Neural crest cell (in vitro differentiated cells): ENCODE data around the gene BRS3. TPM values are rescaled to one million over a fixed set of nuclear protein-coding genes. Genes with fewer than 3 reads are reported as not detected.

Source experiments
- DNase-seq: peaks from one replicate; pipeline ENCODE4 v3.0.0; 2021; ENCODE audit warnings: low read depth, mixed read lengths, low spot score
- H3K27ac Mint-ChIP-seq: one replicate; pipeline ENCODE4 v1.8.0; 2021; ENCODE audit warnings: mild to moderate bottlenecking, mixed read lengths; ENCODE audit not compliant: unreplicated experiment
- H3K27me3 Mint-ChIP-seq: 2 replicates; pipeline ENCODE4 v1.8.0; 2021; ENCODE audit warnings: low read depth, mild to moderate bottlenecking, mixed read lengths
- H3K36me3 Mint-ChIP-seq: 2 replicates; pipeline ENCODE4 v1.8.0; 2021; ENCODE audit warnings: low read depth, mild to moderate bottlenecking, mixed read lengths
- H3K4me1 Mint-ChIP-seq: 2 replicates; pipeline ENCODE4 v1.8.0; 2021; ENCODE audit warnings: mixed read lengths
- H3K4me3 Mint-ChIP-seq: one replicate; pipeline ENCODE4 v1.8.0; 2021; ENCODE audit warnings: mild to moderate bottlenecking, mixed read lengths
- H3K9me3 Mint-ChIP-seq: 2 replicates; pipeline ENCODE4 v1.8.0; 2021; ENCODE audit warnings: mixed read lengths
- total RNA-seq: library from RNA; stranded (reverse); gene quantifications from 2 replicates; pipeline ENCODE4 v1.2.1, GENCODE V29; 2021
- TF ChIP-seq, protein P1 (sequence below): fragments of 200-600 bp; sonication (generic); conservative IDR thresholded peaks from 2 replicates; pipeline ENCODE4 v1.5.0; 2021; ENCODE audit warnings: antibody characterized with exemption, mild to moderate bottlenecking

The BRS3 gene
- total RNA-seq, 1 donor from 2014 or later: not detected

DNA sequence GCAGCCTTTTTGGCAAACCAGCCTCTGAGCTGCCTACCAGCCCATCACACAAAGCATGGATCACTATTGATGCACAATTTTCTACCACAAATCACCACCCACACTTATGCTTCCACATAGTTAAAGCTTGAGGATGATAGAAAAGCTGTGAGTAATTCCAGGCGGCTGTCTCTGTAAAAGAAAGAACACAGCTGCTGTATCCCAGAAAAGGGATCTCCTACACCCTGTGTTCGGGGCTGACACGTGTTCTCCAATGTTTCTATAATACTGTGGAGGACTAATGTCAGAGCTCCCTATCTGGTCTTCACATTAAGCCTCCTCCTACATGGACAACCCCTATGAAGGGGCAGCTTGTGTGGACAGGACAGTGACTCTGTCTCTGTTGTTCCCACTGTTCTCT, 12.5 kb upstream of the BRS3 start:
- Mint-ChIP-seq H3K9me3 (peaks cover 7% of the 10 kb centered on the region), H3K4me3 (no peak overlapping the region), H3K36me3 (no peaks in the 10 kb centered on the region), H3K27me3 (peaks cover 2% of the 10 kb centered on the region), H3K27ac (no peak overlapping the region), H3K4me1 (no peaks in the 10 kb centered on the region)
- TF ChIP-seq, protein P1, sequence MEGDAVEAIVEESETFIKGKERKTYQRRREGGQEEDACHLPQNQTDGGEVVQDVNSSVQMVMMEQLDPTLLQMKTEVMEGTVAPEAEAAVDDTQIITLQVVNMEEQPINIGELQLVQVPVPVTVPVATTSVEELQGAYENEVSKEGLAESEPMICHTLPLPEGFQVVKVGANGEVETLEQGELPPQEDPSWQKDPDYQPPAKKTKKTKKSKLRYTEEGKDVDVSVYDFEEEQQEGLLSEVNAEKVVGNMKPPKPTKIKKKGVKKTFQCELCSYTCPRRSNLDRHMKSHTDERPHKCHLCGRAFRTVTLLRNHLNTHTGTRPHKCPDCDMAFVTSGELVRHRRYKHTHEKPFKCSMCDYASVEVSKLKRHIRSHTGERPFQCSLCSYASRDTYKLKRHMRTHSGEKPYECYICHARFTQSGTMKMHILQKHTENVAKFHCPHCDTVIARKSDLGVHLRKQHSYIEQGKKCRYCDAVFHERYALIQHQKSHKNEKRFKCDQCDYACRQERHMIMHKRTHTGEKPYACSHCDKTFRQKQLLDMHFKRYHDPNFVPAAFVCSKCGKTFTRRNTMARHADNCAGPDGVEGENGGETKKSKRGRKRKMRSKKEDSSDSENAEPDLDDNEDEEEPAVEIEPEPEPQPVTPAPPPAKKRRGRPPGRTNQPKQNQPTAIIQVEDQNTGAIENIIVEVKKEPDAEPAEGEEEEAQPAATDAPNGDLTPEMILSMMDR: no peak
- no peak for DNase-seq

DNA sequence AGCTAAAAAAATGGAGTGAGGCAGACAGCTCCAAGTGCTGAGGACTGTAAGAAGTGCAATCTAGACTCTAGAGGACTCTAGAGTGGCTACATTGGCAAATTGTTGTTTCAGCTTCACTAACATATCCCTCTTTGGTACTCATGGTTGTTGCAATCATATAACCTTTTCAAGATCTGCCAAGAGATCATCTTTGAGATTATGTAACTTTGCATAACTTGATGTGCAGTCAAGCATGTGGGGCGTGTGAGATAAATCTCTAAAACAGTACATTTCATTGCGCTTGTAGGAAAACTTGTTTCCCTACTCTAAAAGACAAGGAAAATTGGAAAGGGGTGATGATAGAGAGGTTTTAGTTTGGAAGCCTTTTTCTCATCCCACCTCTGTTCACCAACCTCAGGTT, 11.2 kb upstream of the BRS3 start:
- H3K27ac Mint-ChIP-seq: no peak overlapping the region
- H3K9me3 Mint-ChIP-seq: peaks cover 11% of the 10 kb centered on the region
- H3K36me3 Mint-ChIP-seq: no peaks in the 10 kb centered on the region

DNA sequence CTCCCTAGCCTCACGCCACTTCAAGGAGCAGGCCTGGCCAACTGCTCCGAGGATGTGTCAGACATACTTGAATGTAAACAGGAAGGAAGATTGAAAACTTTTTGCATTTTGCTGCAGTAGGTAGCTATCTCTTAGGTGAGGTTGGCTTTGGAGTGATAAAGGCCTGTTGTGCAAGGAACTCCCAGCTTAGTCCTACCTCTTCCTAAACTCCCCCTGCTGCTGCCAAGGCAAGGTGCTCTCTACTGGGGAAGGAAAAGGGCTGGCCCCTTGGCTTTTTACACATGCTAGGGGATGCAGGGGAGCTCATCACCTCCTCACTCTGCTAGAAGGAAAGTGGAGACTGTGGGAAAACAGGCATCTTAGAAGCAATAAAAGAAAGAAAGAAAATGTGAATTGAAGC, 10.7 kb upstream of the BRS3 start:
- TF ChIP-seq, protein P1: no peak
- no peak overlapping the region for H3K4me3 Mint-ChIP-seq
- H3K4me1 Mint-ChIP-seq: no peaks in the 10 kb centered on the region
- H3K27ac Mint-ChIP-seq: no peak overlapping the region
- no peak for DNase-seq
- H3K9me3 Mint-ChIP-seq: peaks cover 8% of the 10 kb centered on the region
- H3K27me3 Mint-ChIP-seq: no peaks in the 10 kb centered on the region
- H3K36me3 Mint-ChIP-seq: no peaks in the 10 kb centered on the region

More for the DNA sequence above, 11.2 kb upstream of the BRS3 start:
- Mint-ChIP-seq H3K4me3 (no peak overlapping the region), H3K27me3 (peaks cover 2% of the 10 kb centered on the region), H3K4me1 (no peaks in the 10 kb centered on the region)
- DNase-seq: no peak
- TF ChIP-seq, protein P1: no peak

DNA sequence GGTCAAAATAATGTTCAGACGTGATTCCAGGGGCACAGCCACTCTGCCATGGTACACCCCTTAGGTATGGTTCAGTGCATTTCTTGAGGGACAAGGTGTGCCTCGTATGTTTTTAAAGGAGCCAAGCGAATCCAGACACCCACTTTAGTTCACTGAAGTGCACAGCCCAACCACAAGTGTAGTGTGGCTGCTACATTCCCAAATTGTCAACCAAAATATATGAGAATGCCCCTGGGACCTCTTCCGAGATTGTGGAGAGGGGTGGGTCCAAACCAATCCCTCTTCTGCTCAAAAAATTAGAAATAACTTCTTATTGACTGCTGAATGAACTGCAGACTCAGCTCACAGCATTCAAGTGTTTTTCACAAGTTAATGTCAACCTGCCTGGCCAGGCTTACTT, 7.4 kb upstream of the BRS3 start:
- Mint-ChIP-seq H3K9me3 (peaks cover 12% of the 10 kb centered on the region), H3K27ac (no peak overlapping the region)

DNA sequence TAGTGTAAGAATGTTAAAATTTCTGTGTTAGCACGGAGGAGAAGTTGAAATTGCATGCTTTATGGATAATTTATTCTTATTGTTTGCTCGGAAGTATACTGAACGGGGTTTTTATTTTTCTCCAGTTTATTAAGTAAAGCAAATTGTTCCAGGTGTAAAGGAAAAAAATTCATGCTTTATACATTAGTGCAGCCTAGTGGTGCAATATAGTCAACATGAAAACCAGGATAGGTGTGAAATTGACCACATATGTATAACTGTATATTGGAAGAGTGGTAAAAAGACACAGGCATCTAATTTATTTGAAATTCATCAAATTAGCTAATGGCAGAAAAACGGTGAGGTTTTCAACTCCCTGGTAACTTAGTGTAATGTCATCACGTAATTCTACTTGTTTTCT, 959 bp downstream of the BRS3 start:
- Mint-ChIP-seq H3K4me3 (no peak overlapping the region), H3K4me1 (no peaks in the 10 kb centered on the region), H3K27me3 (peaks cover 86% of the 10 kb centered on the region), H3K36me3 (no peaks in the 10 kb centered on the region), H3K27ac (no peak overlapping the region), H3K9me3 (no peaks in the 10 kb centered on the region)
- TF ChIP-seq, protein P1: no peak
- DNase-seq: no peak

More for the DNA sequence above, 7.4 kb upstream of the BRS3 start:
- H3K36me3 Mint-ChIP-seq: no peaks in the 10 kb centered on the region
- TF ChIP-seq, protein P1: no peak
- H3K27me3 Mint-ChIP-seq: peaks cover 17% of the 10 kb centered on the region
- H3K4me1 Mint-ChIP-seq: no peaks in the 10 kb centered on the region
- no peak for DNase-seq
- no peak overlapping the region for H3K4me3 Mint-ChIP-seq

DNA sequence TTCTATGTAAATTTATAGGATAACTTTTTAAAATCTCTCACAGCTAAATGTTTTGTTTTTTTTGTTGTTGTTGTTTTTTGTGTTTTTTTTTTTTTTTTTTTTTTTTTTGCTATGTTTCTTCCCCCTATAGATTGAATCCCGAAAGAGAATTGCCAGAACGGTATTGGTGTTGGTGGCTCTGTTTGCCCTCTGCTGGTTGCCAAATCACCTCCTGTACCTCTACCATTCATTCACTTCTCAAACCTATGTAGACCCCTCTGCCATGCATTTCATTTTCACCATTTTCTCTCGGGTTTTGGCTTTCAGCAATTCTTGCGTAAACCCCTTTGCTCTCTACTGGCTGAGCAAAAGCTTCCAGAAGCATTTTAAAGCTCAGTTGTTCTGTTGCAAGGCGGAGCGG, 4.1 kb downstream of the BRS3 start:
- Mint-ChIP-seq H3K27ac (no peak overlapping the region), H3K4me1 (no peaks in the 10 kb centered on the region), H3K9me3 (no peaks in the 10 kb centered on the region), H3K4me3 (no peak overlapping the region), H3K36me3 (no peaks in the 10 kb centered on the region), H3K27me3 (peaks cover 60% of the 10 kb centered on the region)
- no peak for DNase-seq
- TF ChIP-seq, protein P1: peak; percentile 18
